ENCODE data around the gene FBXW7. TPM values are rescaled to one million over a fixed set of nuclear protein-coding genes. Genes with fewer than 3 reads are reported as not detected.

The FBXW7 gene
- total RNA-seq, 4 donors from 2014 or later: 11.6 to 125 (median 49.5) TPM

GRCh38 chr4:152399246-152399645 is 136.6 kb downstream of the FBXW7 start:
- Histone ChIP-seq H3K4me1 (peaks cover 0 to 3% (median 0%) of the 10 kb centered on the region in 4 donors), H3K27me3 (no peaks in the 10 kb centered on the region), H3K36me3 (no peaks in the 10 kb centered on the region), H3K9me3 (no peaks in the 10 kb centered on the region), H3K4me3 (no peak overlapping the region), H3K27ac (no peak overlapping the region)
- in situ Hi-C loops (cut with MboI; ENCODE audit: low pct_ligation_motif_present in 1 of 4, low pct_unique_long_range_greater_than_20kb in 1 of 4, low sequenced_read_pairs in 3 of 4): no loop called here
- no peak for TF ChIP-seq EP300 (IDR thresholded peaks at IDR 0.05; ENCODE audit: low read depth)
- TF ChIP-seq CTCF (IDR thresholded peaks at IDR 0.05): no peak
- no peak for TF ChIP-seq POLR2A (IDR thresholded peaks at IDR 0.05)
- TF ChIP-seq POLR2AphosphoS5 (IDR thresholded peaks at IDR 0.05): no peak
- DNase-seq: no peak
- intact Hi-C loops (cut with DNase I; ENCODE audit: low total_unique reads): no loop called here

- TF ChIP-seq CTCF (IDR thresholded peaks at IDR 0.05) (peak in 3 of 5 experiments; percentile 24 to 43 (median 35)), POLR2A (IDR thresholded peaks at IDR 0.05) (no peak)
- Histone ChIP-seq H3K4me1 (peaks cover 0 to 3% (median 0%) of the 10 kb centered on the region in 4 donors), H3K27me3 (no peaks in the 10 kb centered on the region), H3K4me3 (no peak overlapping the region), H3K9me3 (no peaks in the 10 kb centered on the region), H3K36me3 (no peaks in the 10 kb centered on the region), H3K27ac (no peak overlapping the region)
- no peak for DNase-seq
- WGBS, 2 donors (ENCODE audit: low coverage in 1 of 2): 80 to 88% methylated on average over 1 of the region's 1 CpG
- in situ Hi-C loops (cut with MboI; ENCODE audit: low pct_ligation_motif_present in 1 of 4, low pct_unique_long_range_greater_than_20kb in 1 of 4, low sequenced_read_pairs in 3 of 4): no loop called here
- intact Hi-C loops (cut with DNase I; ENCODE audit: low total_unique reads): no loop called here
Measured at GRCh38 chr4:152398060-152398459, 137.8 kb downstream of the FBXW7 start.

GRCh38 chr4:152394791-152395190 is 141.1 kb downstream of the FBXW7 start:
- TF ChIP-seq EP300 (IDR thresholded peaks at IDR 0.05; ENCODE audit: low read depth): no peak
- no peak for TF ChIP-seq CTCF (IDR thresholded peaks at IDR 0.05)
- TF ChIP-seq POLR2A (IDR thresholded peaks at IDR 0.05): no peak
- TF ChIP-seq POLR2AphosphoS5 (IDR thresholded peaks at IDR 0.05): no peak
- 89% methylated on average over 4 of the region's 4 CpGs; no CpG with 5 or more reads in 1 of the 2 donors for WGBS, 2 donors (ENCODE audit: low coverage in 1 of 2)
- H3K27ac ChIP-seq: no peak overlapping the region
- no peaks in the 10 kb centered on the region for H3K9me3 ChIP-seq
- peaks cover 0 to 3% (median 0%) of the 10 kb centered on the region in 4 donors for H3K4me1 ChIP-seq
- DNase-seq: no peak
- H3K4me3 ChIP-seq: no peak overlapping the region
- in situ Hi-C loops (cut with MboI; ENCODE audit: low pct_ligation_motif_present in 1 of 4, low pct_unique_long_range_greater_than_20kb in 1 of 4, low sequenced_read_pairs in 3 of 4) (no loop called here), intact Hi-C loops (cut with DNase I; ENCODE audit: low total_unique reads) (no loop called here)
- no peaks in the 10 kb centered on the region for H3K27me3 ChIP-seq
- no peaks in the 10 kb centered on the region for H3K36me3 ChIP-seq

GRCh38 chr4:152392079-152392478 is 143.8 kb downstream of the FBXW7 start:
- no peaks in the 10 kb centered on the region for H3K4me1 ChIP-seq
- in situ Hi-C loops (cut with MboI; ENCODE audit: low pct_ligation_motif_present in 1 of 4, low pct_unique_long_range_greater_than_20kb in 1 of 4, low sequenced_read_pairs in 3 of 4) (no loop called here), intact Hi-C loops (cut with DNase I; ENCODE audit: low total_unique reads) (no loop called here)
- H3K36me3 ChIP-seq: no peaks in the 10 kb centered on the region
- H3K4me3 ChIP-seq: no peak overlapping the region
- H3K27me3 ChIP-seq: no peaks in the 10 kb centered on the region
- 89 to 99% methylated on average over 1 to 3 of the region's 3 CpGs for WGBS, 2 donors (ENCODE audit: low coverage in 1 of 2)
- H3K9me3 ChIP-seq: no peaks in the 10 kb centered on the region
- TF ChIP-seq EP300 (IDR thresholded peaks at IDR 0.05; ENCODE audit: low read depth): no peak
- no peak for TF ChIP-seq POLR2A (IDR thresholded peaks at IDR 0.05)
- no peak for TF ChIP-seq POLR2AphosphoS5 (IDR thresholded peaks at IDR 0.05)
- no peak for TF ChIP-seq CTCF (IDR thresholded peaks at IDR 0.05)
- no peak for DNase-seq
- H3K27ac ChIP-seq: no peak overlapping the region

Data from transverse colon (tissue), 4 donors.